Muscle of arm (tissue), 12 donors: ENCODE measurements around the gene KAT2B. TPM values are rescaled to one million over a fixed set of nuclear protein-coding genes. Genes with fewer than 3 reads are reported as not detected.

ENCODE experiments used
- polyA plus RNA-seq, 12 donors: library from polyadenylated mRNA; unstranded; fragments of 120-200 nt; gene quantifications; one replicate each; pipeline ENCODE4 v1.2.1, GENCODE V29; 2013; ENCODE audit not compliant: insufficient read length in 12 of 12

KAT2B gene
- polyA plus RNA-seq, 12 donors: 15.4 to 31.3 (median 25.7) TPM; not detected in 1

Other genes with a start within 250 kb of the KAT2B start
- 1 to 10 TPM in 5 of 12 donors, under 1 TPM in 5, not detected in 2; 0.19 to 2.2 (median 1.1) TPM for gene EFHB, start 106.2 kb upstream of the KAT2B start, polyA plus RNA-seq
- 10 to 100 TPM in 11 of 12 donors, not detected in 1; 35.7 to 71.9 (median 47.4) TPM for gene RAB5A, start 93.3 kb upstream of the KAT2B start, polyA plus RNA-seq
- under 1 TPM in 10 of 12 donors, not detected in 2; 0.08 to 0.88 (median 0.38) TPM for gene PP2D1, start 28.2 kb upstream of the KAT2B start, polyA plus RNA-seq
- gene SGO1, start 145.8 kb downstream of the KAT2B start, polyA plus RNA-seq: 10 to 100 TPM in 1 of 12 donors, 1 to 10 TPM in 10, not detected in 1; 3.3 to 22.2 (median 6.8) TPM